GM12878 (cell line): Measurements from ENCODE around the gene RPL38.

Source experiments
- BHLHE40 ChIP-seq, 2 experiments: fragments of 450-650 bp in 1 of 2; IDR thresholded peaks; 2 replicates each; pipeline ENCODE4 v1.6.1; 2011 to 2017; ENCODE audit warnings: low read depth in 2 of 2, borderline replicate concordance in 1 of 2, improper control_type of control experiment in 1 of 2, low read length in 1 of 2, mild to moderate bottlenecking in 1 of 2
- CTCF ChIP-seq, 3 experiments: IDR thresholded peaks in 2 of 3; conservative IDR thresholded peaks in 1 of 3; 2 replicates each; pipeline ENCODE4 v1.5.1; 2011; ENCODE audit warnings: low read depth in 3 of 3, low read length in 3 of 3, mild to moderate bottlenecking in 3 of 3, control low read depth in 2 of 3, moderate library complexity in 2 of 3, inconsistent platforms in 1 of 3, mixed read lengths in 1 of 3; ENCODE audit not compliant: control insufficient read depth in 2 of 3, insufficient read depth in 1 of 3; ENCODE audit errors: extremely low read depth in 1 of 3
- EP300 ChIP-seq, 2 experiments: fragments of 150-350 bp in 1 of 2; IDR thresholded peaks; 2 replicates each; pipeline ENCODE4 v1.6.1; 2011 to 2012; ENCODE audit warnings: low read depth in 2 of 2, low read length in 2 of 2, borderline replicate concordance in 1 of 2, improper control_type of control experiment in 1 of 2, inconsistent platforms in 1 of 2; ENCODE audit not compliant: control insufficient read depth in 1 of 2
- ETV6 ChIP-seq, 2 experiments: fragments of 450-650 bp in 1 of 2; IDR thresholded peaks in 1 of 2; conservative IDR thresholded peaks in 1 of 2; 2 replicates each; pipeline ENCODE4 v1.6.1; 2014; ENCODE audit warnings: antibody characterized with exemption in 1 of 2, borderline replicate concordance in 1 of 2, low read depth in 1 of 2, mild to moderate bottlenecking in 1 of 2, moderate library complexity in 1 of 2
- EZH2 ChIP-seq: IDR thresholded peaks from 2 replicates; pipeline ENCODE4 v1.6.1; 2012; ENCODE audit warnings: low read depth, mild to moderate bottlenecking, control low read depth, inconsistent platforms, low read length, borderline replicate concordance; ENCODE audit not compliant: control insufficient read depth
- NFIC ChIP-seq: IDR thresholded peaks from 2 replicates; pipeline ENCODE4 v1.6.1; 2012; ENCODE audit warnings: low read depth, mild to moderate bottlenecking, inconsistent platforms, low read length, moderate library complexity
- NFYB ChIP-seq: IDR thresholded peaks from 2 replicates; pipeline ENCODE4 v1.6.1; 2011; ENCODE audit warnings: low read depth, mild to moderate bottlenecking, low read length, improper control_type of control experiment, moderate library complexity; ENCODE audit not compliant: insufficient read depth
- POLR2AphosphoS5 ChIP-seq: IDR thresholded peaks from 2 replicates; pipeline ENCODE4 v1.6.1; 2011; ENCODE audit warnings: mild to moderate bottlenecking, low read length, inconsistent platforms
- RFX5 ChIP-seq: IDR thresholded peaks from 2 replicates; pipeline ENCODE4 v1.6.1; 2011; ENCODE audit warnings: low read depth, low read length, improper control_type of control experiment
- SP1 ChIP-seq: IDR thresholded peaks from one replicate; pipeline ENCODE4 v1.6.1; 2011; ENCODE audit warnings: low read depth, low read length
- TAF1 ChIP-seq: IDR thresholded peaks from 2 replicates; pipeline ENCODE4 v1.6.1; 2011; ENCODE audit warnings: mild to moderate bottlenecking, low read depth, low read length, borderline replicate concordance
- TARDBP ChIP-seq: IDR thresholded peaks from 2 replicates; pipeline ENCODE4 v1.6.1; 2016; ENCODE audit warnings: borderline replicate concordance
- YBX1 ChIP-seq: fragments of 450-650 bp; IDR thresholded peaks from 2 replicates; pipeline ENCODE4 v1.6.1; 2016; ENCODE audit warnings: antibody characterized with exemption
- TF ChIP-seq, protein P1 (sequence below): IDR thresholded peaks from 2 replicates; pipeline ENCODE4 v1.6.1; 2011; ENCODE audit warnings: borderline replicate concordance, low read depth, mild to moderate bottlenecking, moderate library complexity, low read length; ENCODE audit not compliant: insufficient read depth, poor library complexity, severe bottlenecking

DNA sequence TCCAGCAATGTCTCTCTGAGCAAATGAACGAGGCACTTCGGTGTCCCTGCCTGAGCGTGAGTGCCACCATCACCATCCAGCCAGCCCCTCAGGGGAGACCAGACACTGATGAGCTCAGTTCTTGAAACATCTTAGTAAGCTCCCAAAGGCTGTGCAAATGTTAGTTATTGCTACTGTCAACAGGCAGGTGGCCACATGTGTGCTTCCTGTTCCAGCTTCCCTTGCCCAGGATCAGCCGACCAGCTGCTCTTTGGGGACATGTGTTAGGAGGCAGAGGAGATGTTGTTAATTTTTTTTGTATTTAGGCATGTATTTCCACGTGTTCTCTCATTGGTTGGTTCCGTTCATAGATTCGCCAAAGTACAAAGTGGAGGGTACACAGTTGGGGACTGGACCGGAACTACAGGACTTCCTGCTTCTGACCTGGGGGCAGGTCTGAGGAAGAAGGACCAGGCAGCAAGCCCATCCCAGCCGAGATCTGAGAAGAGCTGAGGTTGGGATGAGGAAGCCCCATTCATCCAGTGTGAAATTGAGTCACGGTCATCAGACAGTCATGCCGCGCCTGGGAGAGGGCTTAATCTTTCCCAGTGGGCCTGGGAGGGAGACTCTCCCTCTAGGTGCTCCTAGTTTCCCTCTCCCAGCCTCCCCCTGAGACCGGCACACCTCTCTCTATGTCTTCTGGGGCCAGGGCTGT is 13.7 kb downstream of the RPL38 start:
- no peak for TF ChIP-seq TARDBP
- TF ChIP-seq, protein P1, sequence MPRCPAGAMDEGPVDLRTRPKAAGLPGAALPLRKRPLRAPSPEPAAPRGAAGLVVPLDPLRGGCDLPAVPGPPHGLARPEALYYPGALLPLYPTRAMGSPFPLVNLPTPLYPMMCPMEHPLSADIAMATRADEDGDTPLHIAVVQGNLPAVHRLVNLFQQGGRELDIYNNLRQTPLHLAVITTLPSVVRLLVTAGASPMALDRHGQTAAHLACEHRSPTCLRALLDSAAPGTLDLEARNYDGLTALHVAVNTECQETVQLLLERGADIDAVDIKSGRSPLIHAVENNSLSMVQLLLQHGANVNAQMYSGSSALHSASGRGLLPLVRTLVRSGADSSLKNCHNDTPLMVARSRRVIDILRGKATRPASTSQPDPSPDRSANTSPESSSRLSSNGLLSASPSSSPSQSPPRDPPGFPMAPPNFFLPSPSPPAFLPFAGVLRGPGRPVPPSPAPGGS: no peak
- no peak for TF ChIP-seq CTCF (IDR thresholded peaks at IDR 0.05 in 2 of 3, conservative IDR thresholded peaks at IDR 0.05 in 1 of 3; ENCODE audit: control insufficient read depth in 2 of 3, extremely low read depth in 1 of 3, insufficient read depth in 1 of 3, low read depth in 3 of 3, low read length in 3 of 3)
- no peak for TF ChIP-seq NFYB
- no peak for TF ChIP-seq RFX5
- no peak for TF ChIP-seq EP300 (IDR thresholded peaks at IDR 0.05; ENCODE audit: borderline replicate concordance in 1 of 2, control insufficient read depth in 1 of 2, low read depth in 2 of 2, low read length in 2 of 2)
- no peak for TF ChIP-seq ETV6 (conservative IDR thresholded peaks at IDR 0.05 in 1 of 2, IDR thresholded peaks at IDR 0.05 in 1 of 2; ENCODE audit: borderline replicate concordance in 1 of 2, low read depth in 1 of 2)
- no peak for TF ChIP-seq POLR2AphosphoS5
- no peak for TF ChIP-seq BHLHE40 (IDR thresholded peaks at IDR 0.05; ENCODE audit: borderline replicate concordance in 1 of 2, low read depth in 2 of 2, low read length in 1 of 2)
- TF ChIP-seq SP1: no peak
- TF ChIP-seq EZH2: no peak
- no peak for TF ChIP-seq NFIC
- TF ChIP-seq YBX1: no peak
- TF ChIP-seq TAF1: no peak
